A673 (cell line): ENCODE results near the gene FGF12. TPM values are rescaled to one million over a fixed set of nuclear protein-coding genes. Genes with fewer than 3 reads are reported as not detected.

ENCODE experiments used
- BruUV-seq: library from RNA; stranded (reverse); fragments of 400-500 nt; replicated peaks from 2 replicates; lab custom pipeline; 2021; lab: Mats Ljungman, UMichigan
- CTCF ChIA-PET: fragments of 300-600 bp; sonication (Branson Sonifier 250); formaldehyde crosslinking; loops from one replicate; lab custom pipeline; 2022; ENCODE audit warnings: antibody characterized with exemption; lab: Charles Lee
- POLR2A ChIA-PET: fragments of 300-600 bp; sonication (Branson Sonifier 250); formaldehyde crosslinking; loops from one replicate; lab custom pipeline; 2022; ENCODE audit warnings: antibody characterized with exemption; ENCODE audit not compliant: low non-redundant PET; lab: Charles Lee
- DNase-seq: peaks from one replicate; pipeline ENCODE4 v3.0.0-alpha.2; 2015; ENCODE audit warnings: low spot score
- H3K27ac ChIP-seq: fragments of 200-600 bp; sonication (generic); 2 replicates; pipeline ENCODE4 v1.5.1; 2016; ENCODE audit warnings: mixed run types, low read depth, mild to moderate bottlenecking, mixed read lengths, antibody characterized with exemption, low read length; ENCODE audit not compliant: poor library complexity, severe bottlenecking
- H3K27me3 ChIP-seq: fragments of 200-600 bp; sonication (generic); replicated peaks from 2 replicates; pipeline ENCODE4 v1.6.1; 2017; ENCODE audit warnings: mixed run types, low read depth, mild to moderate bottlenecking, mixed read lengths, antibody characterized with exemption, low read length; ENCODE audit not compliant: insufficient read depth, poor library complexity
- H3K36me3 ChIP-seq: fragments of 200-600 bp; sonication (generic); 2 replicates; pipeline ENCODE4 v1.6.1; 2016; ENCODE audit warnings: mixed run types, mild to moderate bottlenecking, mixed read lengths, antibody characterized with exemption, low read length; ENCODE audit not compliant: insufficient read depth, poor library complexity, severe bottlenecking
- H3K4me1 ChIP-seq: fragments of 200-600 bp; sonication (generic); 2 replicates; pipeline ENCODE4 v1.6.1; 2017; ENCODE audit warnings: mixed run types, mild to moderate bottlenecking, mixed read lengths, antibody characterized with exemption, low read length; ENCODE audit not compliant: insufficient read depth, poor library complexity, severe bottlenecking
- H3K4me3 ChIP-seq: fragments of 200-600 bp; sonication (generic); 2 replicates; pipeline ENCODE4 v1.5.1; 2016; ENCODE audit warnings: low read depth, mixed run types, mild to moderate bottlenecking, mixed read lengths, low read length; ENCODE audit not compliant: poor library complexity, severe bottlenecking
- H3K9me3 ChIP-seq: fragments of 200-600 bp; sonication (generic); 2 replicates; pipeline ENCODE4 v1.6.1; 2016; ENCODE audit warnings: mixed run types, low read depth, mild to moderate bottlenecking, mixed read lengths, antibody characterized with exemption, low read length; ENCODE audit not compliant: poor library complexity, severe bottlenecking
- CTCF ChIP-seq: fragments of 300-800, 200-600 bp; sonication (generic); conservative IDR thresholded peaks from 2 replicates; pipeline ENCODE4 v1.5.1; 2017; ENCODE audit warnings: low read depth, mild to moderate bottlenecking, antibody characterized with exemption, low read length, moderate library complexity, mixed read lengths
- EZH2 ChIP-seq: fragments of 200-600 bp; sonication (generic); IDR thresholded peaks from 2 replicates; pipeline ENCODE4 v1.6.1; 2017; ENCODE audit warnings: borderline replicate concordance, low read depth, mild to moderate bottlenecking, mixed read lengths, antibody characterized with exemption, low read length; ENCODE audit not compliant: poor library complexity, severe bottlenecking
- intact Hi-C: fragments of 100-400 bp; cut with micrococcal nuclease; formaldehyde crosslinking; loops from one replicate; pipeline ENCODE4 v1.10.0; 2022; ENCODE audit not compliant: unreplicated experiment
- total RNA-seq: library from RNA; stranded (reverse); gene quantifications from 2 replicates; pipeline ENCODE4 v1.2.3, GENCODE V29; 2021

FGF12 gene
- total RNA-seq, 1 experiment from 2014 or later, result 2.3 TPM

- POLR2A ChIA-PET, result no interaction called here
- intact Hi-C loops, result no loop called here
- no peak for DNase-seq
- BruUV-seq, result no TSS peak
- H3K36me3 ChIP-seq, result no peaks in the 10 kb centered on the region
- no peaks in the 10 kb centered on the region for H3K4me1 ChIP-seq
- no peak overlapping the region for H3K4me3 ChIP-seq
- no peaks in the 10 kb centered on the region for H3K27me3 ChIP-seq
- H3K9me3 ChIP-seq, result no peaks in the 10 kb centered on the region
- no peak overlapping the region for H3K27ac ChIP-seq
- CTCF ChIA-PET, result no interaction called here
- TF ChIP-seq CTCF, result no peak
- no peak for TF ChIP-seq EZH2
Measured at GRCh38 chr3:192684151-192684550, 43.2 kb downstream of the FGF12 start.

- no peak for DNase-seq
- TF ChIP-seq EZH2, result no peak
- TF ChIP-seq CTCF, result no peak
- H3K36me3 ChIP-seq, result no peaks in the 10 kb centered on the region
- no TSS peak for BruUV-seq
- H3K4me3 ChIP-seq, result no peak overlapping the region
- no peaks in the 10 kb centered on the region for H3K27me3 ChIP-seq
- ChIA-PET POLR2A (no interaction called here), CTCF (no interaction called here)
- no peaks in the 10 kb centered on the region for H3K4me1 ChIP-seq
- no peaks in the 10 kb centered on the region for H3K9me3 ChIP-seq
- H3K27ac ChIP-seq, result no peak overlapping the region
- intact Hi-C loops, result no loop called here
Measured at GRCh38 chr3:192675958-192676649, 51.2 kb downstream of the FGF12 start.

- Histone ChIP-seq H3K4me1 (no peaks in the 10 kb centered on the region), H3K36me3 (no peaks in the 10 kb centered on the region), H3K27me3 (no peaks in the 10 kb centered on the region), H3K4me3 (no peak overlapping the region), H3K27ac (no peak overlapping the region), H3K9me3 (no peaks in the 10 kb centered on the region)
- no peak for DNase-seq
- ChIA-PET POLR2A (no interaction called here), CTCF (no interaction called here)
- BruUV-seq, result no TSS peak
- intact Hi-C loops, result no loop called here
- no peak for TF ChIP-seq EZH2
- TF ChIP-seq CTCF, result no peak
Measured at GRCh38 chr3:192655628-192656027, 71.7 kb downstream of the FGF12 start.
